Left renal cortex interstitium (tissue), 4 donors: ENCODE measurements around the gene BUB1. TPM values are rescaled to one million over a fixed set of nuclear protein-coding genes. Genes with fewer than 3 reads are reported as not detected.
"Not testable (repeated sequence)": the region's sequence is repeated elsewhere in the genome, so short reads cannot be mapped to it uniquely, and the experiment has no call there.

Experiments
- DNase-seq, 4 donors: peaks; one replicate each; pipeline ENCODE4 v3.0.0-alpha.2; 2013; ENCODE audit warnings: low read depth in 4 of 4, low spot score in 2 of 4, missing footprints in 1 of 4
- polyA plus RNA-seq, 4 donors: library from polyadenylated mRNA; unstranded; fragments of 120-200 nt; gene quantifications; one replicate each; pipeline ENCODE4 v1.2.1, GENCODE V29; 2013; ENCODE audit not compliant: insufficient read length in 4 of 4

Gene BUB1
- polyA plus RNA-seq, 4 donors: 18.4 to 26.6 (median 22.0) TPM

- DNase-seq: no peak
Measured at GRCh38 chr2:110691612-110692258, 13.9 kb upstream of the BUB1 start.

DNA sequence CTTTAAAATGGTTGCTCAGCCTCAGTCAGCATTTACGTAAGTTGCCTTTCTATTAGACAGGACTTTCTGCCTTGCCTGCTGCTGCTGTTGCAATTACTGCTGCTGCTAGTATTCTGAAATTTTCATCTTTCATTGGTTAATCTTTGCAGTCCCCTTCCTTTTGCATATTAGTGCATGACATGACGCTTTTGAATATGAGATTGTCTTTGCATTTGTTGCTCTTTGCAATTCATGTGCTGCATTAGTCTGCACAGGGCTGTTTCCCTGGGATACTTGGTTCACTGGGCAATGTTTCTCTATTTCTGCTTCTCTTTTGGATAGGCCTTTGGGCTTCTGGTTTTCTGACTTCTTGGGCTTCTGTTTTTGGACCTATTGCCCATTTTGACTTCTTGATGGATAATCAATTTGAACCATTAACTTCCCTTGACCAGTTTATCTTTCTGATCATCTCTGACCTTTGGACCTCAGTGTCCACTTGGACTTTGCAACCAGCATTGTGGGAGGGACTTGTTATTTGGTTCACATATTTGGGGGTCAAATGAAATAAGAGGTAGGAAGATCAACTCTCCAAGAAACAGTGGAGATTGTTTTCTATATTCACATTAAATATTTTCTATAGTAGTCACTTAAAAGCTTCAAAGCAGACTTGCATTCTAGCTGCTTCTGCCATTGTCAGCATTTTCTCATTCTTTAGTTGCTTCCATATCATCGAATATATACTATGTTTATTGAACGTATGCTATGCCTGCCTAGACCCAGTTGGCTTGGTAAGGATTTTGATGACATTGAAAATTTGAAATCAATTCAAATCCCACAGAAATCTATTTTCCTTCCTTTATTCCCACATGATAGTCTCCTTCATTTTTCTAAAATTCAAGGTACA is 12.5 kb upstream of the BUB1 start:
- DNase-seq: no peak

DNA sequence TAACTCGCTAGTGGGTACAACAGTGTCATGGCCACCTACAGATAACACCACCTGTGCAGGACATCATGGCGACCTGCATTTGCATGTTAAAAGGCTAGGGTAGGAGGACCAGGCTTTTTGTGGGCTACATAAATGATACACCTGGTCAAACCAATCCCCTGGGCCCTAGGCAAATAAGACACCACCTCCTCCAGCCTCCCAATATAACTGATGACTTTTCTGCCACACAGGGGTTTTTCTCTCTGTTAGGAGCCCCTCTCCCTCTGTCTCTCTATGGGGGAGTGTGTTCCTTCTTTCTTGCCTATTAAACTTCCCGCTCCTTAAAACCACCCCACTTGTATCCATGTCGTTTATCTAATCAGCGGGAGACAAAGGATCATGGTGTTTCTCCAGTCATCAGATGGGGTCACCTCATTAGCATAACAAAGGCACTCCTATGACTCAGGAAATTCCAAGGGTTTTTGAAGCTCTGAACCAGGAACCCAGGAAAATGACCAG is 10.8 kb upstream of the BUB1 start:
- DNase-seq: no peak

- not testable (repeated sequence) for DNase-seq
Measured at GRCh38 chr2:110687775-110688484, 10.1 kb upstream of the BUB1 start.

GRCh38 chr2:110682872-110683271 is 5.0 kb upstream of the BUB1 start:
- no peak for DNase-seq

DNA sequence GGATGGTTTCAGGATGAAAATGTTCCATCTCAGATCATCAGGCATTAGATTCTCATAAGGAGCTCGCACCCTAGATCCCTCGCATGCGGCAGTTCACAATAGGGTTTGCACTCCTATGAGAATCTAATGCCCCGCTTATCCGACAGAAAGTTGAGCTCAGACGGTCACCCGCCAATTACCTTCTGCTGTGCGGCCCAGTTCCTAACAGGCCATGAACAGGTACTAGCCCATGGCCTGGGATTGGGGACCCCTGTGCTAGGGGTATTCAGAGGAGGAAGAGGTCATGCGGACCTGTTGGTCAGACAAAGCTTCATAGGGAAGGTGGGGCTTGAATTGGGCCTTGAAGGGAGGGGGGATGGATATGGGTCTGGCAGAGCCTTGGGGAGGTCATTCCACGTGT is 4.4 kb upstream of the BUB1 start:
- DNase-seq: no peak

GRCh38 chr2:110680709-110681108 is 2.8 kb upstream of the BUB1 start:
- DNase-seq: no peak

- no peak for DNase-seq
Measured at GRCh38 chr2:110679865-110680264, 2.0 kb upstream of the BUB1 start.

- no peak for DNase-seq
Measured at GRCh38 chr2:110679337-110679707, 1.5 kb upstream of the BUB1 start.

- peak in 3 of 4 donors; percentile 22 to 36 (median 29) for DNase-seq
Measured at GRCh38 chr2:110678457-110679336, 834 bp upstream of the BUB1 start.

GRCh38 chr2:110677080-110677479 is 783 bp downstream of the BUB1 start:
- DNase-seq: no peak

GRCh38 chr2:110675679-110676078 is 2.2 kb downstream of the BUB1 start:
- no peak for DNase-seq

GRCh38 chr2:110674620-110675555 is 3.0 kb downstream of the BUB1 start:
- DNase-seq: no peak

GRCh38 chr2:110673201-110673600 is 4.7 kb downstream of the BUB1 start:
- DNase-seq: no peak

DNA sequence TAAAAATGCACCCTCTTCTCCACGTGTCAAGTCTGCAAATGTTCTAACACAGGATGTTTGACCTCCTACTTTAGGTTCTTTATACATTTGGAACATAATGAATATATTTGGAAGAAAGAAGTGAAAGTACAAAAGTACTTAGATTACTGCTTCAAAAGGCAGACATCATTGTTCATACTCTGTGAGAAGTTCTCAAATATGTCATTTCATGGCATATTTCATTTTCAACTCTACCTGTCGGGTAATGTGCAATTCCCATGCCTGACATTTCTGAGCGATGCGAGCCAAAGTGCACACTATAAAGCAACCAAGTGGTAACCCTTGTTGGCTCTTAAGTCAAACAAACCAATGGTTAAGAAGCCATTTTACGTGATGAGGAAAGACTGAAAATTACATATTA is 7.0 kb downstream of the BUB1 start:
- no peak for DNase-seq

DNA sequence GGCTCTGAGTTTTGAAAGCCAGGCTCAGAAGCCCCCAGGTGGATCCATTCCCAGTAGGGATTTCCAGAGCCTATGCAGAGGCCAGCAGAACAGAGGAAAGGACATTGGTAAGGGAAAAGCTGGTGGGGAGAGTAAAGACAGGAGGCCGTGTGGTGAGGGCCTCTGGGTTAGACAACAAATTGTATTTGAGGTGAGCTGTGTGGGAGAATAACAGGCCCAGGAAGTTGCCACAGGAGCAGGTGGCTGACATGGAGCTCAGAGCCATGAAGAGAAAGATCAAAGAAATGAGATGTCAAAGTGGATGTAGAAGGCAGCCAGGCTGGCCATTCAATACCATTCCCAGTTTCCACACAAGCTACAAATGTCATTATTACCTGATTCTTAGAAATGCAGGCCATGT is 8.8 kb downstream of the BUB1 start:
- DNase-seq: no peak

DNA sequence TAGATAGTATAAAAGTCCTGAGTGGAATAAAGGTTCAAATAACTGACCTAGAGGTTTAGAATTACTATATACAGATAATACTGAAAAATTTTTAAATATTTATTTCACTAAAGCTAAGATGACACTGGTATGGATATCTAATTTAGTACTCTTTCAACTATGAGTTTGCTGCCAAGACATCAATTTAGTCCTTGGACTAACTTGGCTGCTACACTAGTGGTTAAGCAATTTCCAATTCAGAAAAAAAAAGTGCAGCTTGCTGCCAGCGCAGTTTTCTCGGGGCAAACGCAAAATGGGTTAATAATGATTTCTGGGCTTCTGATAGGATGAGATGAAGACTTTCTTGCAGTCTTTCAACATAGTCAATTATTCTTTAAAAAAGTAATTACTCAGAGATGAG is 10.8 kb downstream of the BUB1 start:
- DNase-seq: no peak

GRCh38 chr2:110664135-110664534 is 13.7 kb downstream of the BUB1 start:
- DNase-seq: no peak

GRCh38 chr2:110662560-110662959 is 15.3 kb downstream of the BUB1 start:
- DNase-seq: no peak
